ENCODE data around the gene SELENON.
"Not testable (repeated sequence)": the region's sequence is repeated elsewhere in the genome, so short reads cannot be mapped to it uniquely, and the experiment has no call there.

SELENON gene

GRCh38 chr1:25832336-25833037 is 32.5 kb downstream of the SELENON start:
- DNase-seq, result no peak

GRCh38 chr1:25833158-25833557 is 33.2 kb downstream of the SELENON start:
- DNase-seq, result no peak

GRCh38 chr1:25834894-25835293 is 34.9 kb downstream of the SELENON start:
- no peak for DNase-seq

GRCh38 chr1:25836695-25837094 is 36.7 kb downstream of the SELENON start:
- DNase-seq, result no peak

- DNase-seq, result no peak
Observed at GRCh38 chr1:25837262-25837875, 37.4 kb downstream of the SELENON start.

- DNase-seq, result not testable (repeated sequence)
Observed at GRCh38 chr1:25839808-25840207, 39.8 kb downstream of the SELENON start.

- no peak for DNase-seq
Observed at GRCh38 chr1:25843483-25843882, 43.5 kb downstream of the SELENON start.

GRCh38 chr1:25844536-25845337 is 44.7 kb downstream of the SELENON start:
- no peak for DNase-seq

- no peak for DNase-seq
Observed at GRCh38 chr1:25845664-25846063, 45.7 kb downstream of the SELENON start.

GRCh38 chr1:25847929-25848328 is 47.9 kb downstream of the SELENON start:
- no peak for DNase-seq

GRCh38 chr1:25848531-25848930 is 48.5 kb downstream of the SELENON start:
- DNase-seq, result no peak

- no peak for DNase-seq
Observed at GRCh38 chr1:25854554-25854953, 54.6 kb downstream of the SELENON start.

- DNase-seq, result no peak
Observed at GRCh38 chr1:25856856-25857255, 56.9 kb downstream of the SELENON start.

- no peak for DNase-seq
Observed at GRCh38 chr1:25858494-25858893, 58.5 kb downstream of the SELENON start.

- peak; percentile 91 for DNase-seq
Observed at GRCh38 chr1:25858906-25859789, 59.2 kb downstream of the SELENON start, which contains the start of gene AUNIP. Gene AUNIP, minus strand, starts transcription at chr1:25859457. Its CDS starts 100 bp downstream, at chr1:25859357.

- DNase-seq, result no peak
Observed at GRCh38 chr1:25861316-25862286, 61.6 kb downstream of the SELENON start.

- no peak for DNase-seq
Observed at GRCh38 chr1:25862785-25863485, 62.9 kb downstream of the SELENON start.

- no peak for DNase-seq
Observed at GRCh38 chr1:25863486-25864262, 63.7 kb downstream of the SELENON start.

- DNase-seq, result no peak
Observed at GRCh38 chr1:25864434-25864833, 64.4 kb downstream of the SELENON start.

GRCh38 chr1:25866288-25866687 is 66.3 kb downstream of the SELENON start:
- DNase-seq, result no peak
